H1 (cell line): ENCODE measurements around the gene TLK2. TPM values are rescaled to one million over a fixed set of nuclear protein-coding genes. Genes with fewer than 3 reads are reported as not detected.

Source experiments
- SIN3A ChIP-seq, 2 experiments: IDR thresholded peaks in 1 of 2; conservative IDR thresholded peaks in 1 of 2; 2 replicates each; pipeline ENCODE4 v1.6.1; 2011 to 2012; ENCODE audit warnings: low read length in 2 of 2, improper control_type of control experiment in 1 of 2, low read depth in 1 of 2, mild to moderate bottlenecking in 1 of 2
- SIX5 ChIP-seq: IDR thresholded peaks from 2 replicates; pipeline ENCODE4 v1.6.1; 2011; ENCODE audit warnings: mild to moderate bottlenecking, low read depth, low read length
- polyA plus RNA-seq, 7 experiments: library from polyadenylated mRNA; depleted of rRNA in 3 of 7; stranded (reverse) in 5 of 7; unstranded in 2 of 7; fragments of >200 nt in 5 of 7; fragments of 200-250 nt in 2 of 7; gene quantifications; 1 replicate in 5 of 7; 2 replicates in 1 of 7; 4 replicates in 1 of 7; pipeline versions ENCODE4 v1.2.1 to v1.2.3, GENCODE V29; 2011 to 2013; ENCODE audit warnings: missing spikeins in 2 of 7, mixed read lengths in 2 of 7
- total RNA-seq: library from RNA; stranded (reverse); fragmentation: NEBNext Ultra II Directional; extraction: Animal tissue kit (Norgen Biotek cat#: 25700); gene quantifications from 2 replicates; pipeline ENCODE4 v1.2.1, GENCODE V29; 2021

Gene TLK2
- total and polyA plus RNA-seq, 2 of the 8 experiments (the other 6 are each of a cell fraction or from before 2014, with no cell fraction given) = 43.1 to 59.9 TPM

- no peak for TF ChIP-seq SIX5
- 0 out of 4 replicates have a peak, but pooled peaks of 1 of the 2 experiments have one; percentile 15 for TF ChIP-seq SIN3A (conservative IDR thresholded peaks at IDR 0.05 in 1 of 2, IDR thresholded peaks at IDR 0.05 in 1 of 2; ENCODE audit: low read depth in 1 of 2, low read length in 2 of 2)
Measured at GRCh38 chr17:62652251-62653001, 173.8 kb downstream of the TLK2 start (continued).
